Activated naive CD8-positive, alpha-beta T cell treated with anti-CD3 and anti-CD28 coated beads, Interleukin-2, amount 10 ng/mL, durations not matched to agents 7 days and 5 days (primary cell): Measurements from ENCODE around the gene KASH5. TPM values are rescaled to one million over a fixed set of nuclear protein-coding genes. Genes with fewer than 3 reads are reported as not detected.

Experiments used
- ATAC-seq: fragments of 150-1000 bp; cut with Tn5 transposase; one replicate; pipeline ENCODE4 v1.10.0; 2021; ENCODE audit warnings: low read depth, moderate library complexity
- POLR2A ChIA-PET: fragments of 350-600 bp; sonication (Branson Sonifier 250); formaldehyde crosslinking; loops from one replicate; lab custom pipeline; 2021; ENCODE audit warnings: antibody characterized with exemption; lab: Charles Lee
- DNase-seq: peaks from one replicate; pipeline ENCODE4 v3.0.0; 2021
- H3K27ac Mint-ChIP-seq: one replicate; pipeline ENCODE4 v1.8.0; 2022; ENCODE audit warnings: mild to moderate bottlenecking, mixed read lengths
- H3K27me3 Mint-ChIP-seq: one replicate; pipeline ENCODE4 v1.8.0; 2022; ENCODE audit warnings: mild to moderate bottlenecking, moderate library complexity, mixed read lengths
- H3K36me3 Mint-ChIP-seq: one replicate; pipeline ENCODE4 v1.8.0; 2021; ENCODE audit warnings: mild to moderate bottlenecking, mixed read lengths
- H3K4me1 Mint-ChIP-seq: one replicate; pipeline ENCODE4 v1.8.0; 2021; ENCODE audit warnings: mixed read lengths
- H3K4me3 Mint-ChIP-seq: one replicate; pipeline ENCODE4 v1.8.0; 2022; ENCODE audit warnings: mild to moderate bottlenecking, moderate library complexity, mixed read lengths
- H3K9me3 Mint-ChIP-seq: one replicate; pipeline ENCODE4 v1.8.0; 2021; ENCODE audit warnings: mixed read lengths
- total RNA-seq, 2 experiments: library from RNA; stranded (reverse); gene quantifications; one replicate each; pipeline ENCODE4 v1.2.3, GENCODE V29; 2021

Gene KASH5
- total RNA-seq, 2 experiments from 2014 or later, result not detected

DNA sequence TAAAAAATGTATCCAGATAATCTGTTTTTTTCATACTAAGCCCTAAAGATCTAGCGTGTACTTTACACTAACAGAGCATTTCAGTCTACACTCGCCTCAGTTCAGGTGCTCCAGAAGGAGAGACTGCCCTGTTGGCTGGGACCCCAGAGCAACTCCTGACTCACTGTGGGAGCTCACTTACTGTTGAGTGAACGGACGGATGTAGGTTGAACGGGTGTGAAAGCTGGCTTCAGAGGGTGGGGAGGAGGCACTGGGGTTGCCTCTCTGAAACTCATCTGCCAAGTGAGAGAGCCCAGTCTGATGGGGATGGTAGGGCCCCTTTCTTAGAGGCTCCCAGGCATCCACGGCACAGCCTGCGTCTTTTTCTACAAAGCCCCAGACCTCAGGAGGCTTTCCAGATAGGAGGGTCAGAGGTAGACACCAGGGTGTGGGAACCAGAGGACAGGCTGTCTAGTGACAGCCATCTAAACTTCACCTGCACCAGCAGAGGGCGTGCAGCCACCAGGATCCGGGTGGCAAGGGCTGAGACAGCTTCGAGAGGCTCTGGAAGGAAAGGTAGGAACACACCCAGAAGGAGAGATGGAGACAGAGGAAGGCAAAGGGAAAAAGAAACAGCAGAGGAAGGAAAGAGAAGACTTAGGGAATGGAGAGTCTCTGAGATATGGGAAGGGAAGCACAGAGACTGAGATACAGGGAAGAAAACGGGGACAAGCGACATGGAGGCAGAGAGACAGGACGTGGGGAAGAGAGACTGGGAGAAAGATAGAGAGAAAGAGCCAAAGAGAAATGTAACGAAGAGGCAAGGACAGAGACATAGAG lies 3.7 kb downstream of the KASH5 start:
- POLR2A ChIA-PET, result interaction anchor here (0.7 to 2.7 kb wide), 9 partner anchors 34 to 82 kb away, joined by 3 to 15 read pairs (median 3); partner anchors contain the start of genes ALDH16A1, FLT3LG, GFY and PIH1D1
- Mint-ChIP-seq H3K4me1 (peaks cover 14% of the 10 kb centered on the region), H3K27me3 (peaks cover 21% of the 10 kb centered on the region), H3K9me3 (no peaks in the 10 kb centered on the region), H3K36me3 (no peaks in the 10 kb centered on the region), H3K4me3 (peak overlapping the region; percentile 2), H3K27ac (peak overlapping the region; percentile 14)
- ATAC-seq (peak; percentile 85), DNase-seq (peak; percentile 84)

DNA sequence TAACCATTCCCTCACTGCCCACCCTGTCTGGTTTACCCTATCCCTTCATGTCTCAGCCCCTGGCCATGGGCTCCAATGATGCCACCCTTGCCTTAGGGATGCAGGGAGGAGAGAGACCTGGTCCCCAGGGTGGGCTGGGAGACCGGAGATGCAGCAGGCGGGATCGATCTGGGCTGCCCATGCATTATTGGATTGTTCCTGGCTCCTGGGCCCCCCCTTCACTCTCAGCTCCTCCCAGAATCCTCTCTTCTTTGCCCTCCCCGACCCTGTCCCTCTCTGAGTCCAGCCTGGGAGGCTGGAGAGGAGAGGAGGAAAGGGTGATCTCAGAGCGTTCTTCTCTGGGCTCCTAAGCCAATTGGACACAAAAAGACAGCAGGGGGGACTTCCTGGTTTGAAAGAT lies 5.8 kb downstream of the KASH5 start:
- H3K27ac Mint-ChIP-seq, result no peak overlapping the region
- H3K4me3 Mint-ChIP-seq, result no peak overlapping the region
- H3K9me3 Mint-ChIP-seq, result no peaks in the 10 kb centered on the region
- POLR2A ChIA-PET, result no interaction called here
- no peaks in the 10 kb centered on the region for H3K36me3 Mint-ChIP-seq
- H3K4me1 Mint-ChIP-seq, result peaks cover 12% of the 10 kb centered on the region
- ATAC-seq (no peak), DNase-seq (no peak)
- H3K27me3 Mint-ChIP-seq, result peaks cover 24% of the 10 kb centered on the region

DNA sequence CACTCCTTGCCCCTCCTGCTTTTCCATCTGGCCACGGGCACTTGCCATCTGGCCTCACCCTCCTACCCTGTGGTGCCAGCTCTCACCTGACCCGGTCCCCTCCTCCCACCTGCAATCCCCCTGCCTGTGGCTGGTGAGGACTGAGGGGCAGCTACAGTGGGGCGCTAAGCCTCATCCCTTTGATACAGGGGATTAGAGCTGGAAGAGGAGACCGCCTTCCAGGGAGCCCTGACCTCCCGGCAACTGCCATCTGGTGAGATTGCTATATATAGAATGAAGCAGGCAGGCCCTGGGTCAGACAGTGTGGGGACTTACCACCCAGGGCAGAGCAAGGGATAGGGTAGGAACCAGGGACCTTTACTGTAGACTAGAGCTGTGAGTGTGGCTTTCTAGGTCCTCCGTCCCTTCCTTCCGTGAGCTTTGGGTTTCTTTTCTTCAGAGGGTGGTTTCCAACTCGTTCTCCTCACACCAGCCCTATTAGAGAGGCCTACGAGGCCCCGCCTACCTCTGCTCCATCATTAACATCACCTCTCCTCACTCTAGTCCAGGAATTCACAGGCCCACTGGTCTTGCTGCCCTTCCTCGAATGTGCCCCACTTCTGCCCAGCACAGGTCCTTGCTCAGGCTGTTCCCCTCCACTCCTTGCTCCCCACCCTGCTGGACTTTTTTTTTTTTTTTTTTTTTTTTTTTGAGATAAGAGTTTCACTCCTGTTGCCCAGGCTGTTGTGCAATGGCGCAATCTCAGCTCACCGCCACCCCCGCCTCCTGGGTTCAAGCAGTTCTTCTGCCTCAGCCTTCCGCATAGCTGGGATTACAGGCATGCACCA lies 7.7 kb downstream of the KASH5 start:
- no peaks in the 10 kb centered on the region for H3K9me3 Mint-ChIP-seq
- H3K27ac Mint-ChIP-seq, result no peak overlapping the region
- H3K36me3 Mint-ChIP-seq, result no peaks in the 10 kb centered on the region
- no peak for DNase-seq
- POLR2A ChIA-PET, result interaction anchor here (0.6 to 1.2 kb wide), 2 partner anchors 10 to 53 kb away, joined by 3 read pairs; no protein-coding TSS in a partner anchor
- H3K4me3 Mint-ChIP-seq, result no peak overlapping the region
- H3K4me1 Mint-ChIP-seq, result peaks cover 12% of the 10 kb centered on the region
- ATAC-seq, result no peak
- H3K27me3 Mint-ChIP-seq, result peaks cover 18% of the 10 kb centered on the region

DNA sequence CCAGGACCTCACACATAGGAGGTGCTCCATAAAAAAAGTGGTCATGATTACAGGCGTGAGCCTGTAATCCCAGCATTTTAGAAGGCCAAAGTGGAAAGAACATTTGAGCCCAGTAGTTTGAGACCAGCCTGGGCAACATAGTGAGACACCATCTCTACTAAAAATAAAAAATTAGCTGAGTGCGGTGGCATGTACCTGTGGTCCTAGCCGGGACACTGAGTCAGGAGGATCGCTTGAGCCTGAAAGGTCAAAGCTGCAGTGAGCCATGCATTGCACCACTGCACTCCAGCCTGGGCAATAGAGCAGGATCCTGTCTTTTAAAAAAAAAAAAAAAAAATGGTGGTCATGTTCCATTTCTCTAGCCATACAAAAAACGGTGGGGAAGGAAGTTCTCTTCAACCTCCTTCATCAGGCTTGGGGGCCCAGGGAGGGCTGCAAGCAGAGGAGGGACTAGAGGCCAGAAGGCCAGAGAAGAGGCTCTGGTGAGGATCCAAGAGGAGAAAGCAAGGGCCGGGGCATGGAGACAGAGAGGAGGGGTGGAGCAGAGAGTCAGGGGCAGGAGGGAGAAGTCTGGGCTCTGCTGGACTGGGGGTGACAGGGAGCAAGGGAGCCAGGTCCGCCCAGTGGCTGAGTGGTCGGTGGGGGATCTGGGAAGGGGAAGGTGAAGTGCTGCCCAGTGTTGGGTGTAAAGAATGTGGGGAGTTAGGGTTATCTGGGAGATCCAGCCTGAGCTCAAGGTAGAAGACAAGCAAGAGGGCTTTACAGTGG lies 8.9 kb downstream of the KASH5 start:
- peaks cover 17% of the 10 kb centered on the region for H3K27me3 Mint-ChIP-seq
- no peaks in the 10 kb centered on the region for H3K36me3 Mint-ChIP-seq
- H3K4me1 Mint-ChIP-seq, result peaks cover 9% of the 10 kb centered on the region
- H3K9me3 Mint-ChIP-seq, result no peaks in the 10 kb centered on the region
- H3K4me3 Mint-ChIP-seq, result no peak overlapping the region
- POLR2A ChIA-PET, result interaction anchor here (0.6 kb wide), 1 partner anchor 266 kb away, joined by 5 read pairs; no protein-coding TSS in a partner anchor
- ATAC-seq, result no peak
- no peak for DNase-seq
- H3K27ac Mint-ChIP-seq, result no peak overlapping the region

DNA sequence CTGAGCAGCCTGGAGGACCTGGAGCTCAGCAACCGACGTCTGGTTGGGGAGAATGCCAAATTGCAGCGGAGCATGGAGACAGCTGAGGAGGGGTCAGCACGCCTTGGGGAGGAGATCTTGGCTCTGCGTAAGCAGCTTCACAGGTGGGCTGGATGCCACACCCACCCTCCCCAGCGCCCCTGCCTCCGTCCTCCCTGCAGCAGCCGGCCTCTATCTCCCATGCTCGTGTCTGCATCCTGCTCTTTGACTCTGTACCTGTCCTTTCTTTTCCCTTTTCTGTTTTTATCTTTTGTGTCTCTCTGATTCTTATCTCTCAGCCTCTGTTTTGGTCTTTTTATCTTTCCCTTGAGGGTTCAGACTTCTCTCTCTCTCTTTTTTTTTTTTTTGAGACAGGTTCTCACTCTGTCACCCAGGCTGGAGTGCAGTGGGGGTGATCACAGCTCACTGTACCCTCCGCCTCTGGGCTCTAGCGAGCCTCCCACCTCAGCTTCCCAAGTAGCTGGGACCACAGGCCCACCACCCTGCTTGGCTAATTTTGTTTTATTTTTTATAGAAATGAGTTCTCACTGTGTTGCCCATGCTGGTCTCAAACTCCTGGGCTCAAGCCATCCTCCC lies 10.1 kb downstream of the KASH5 start:
- Mint-ChIP-seq H3K4me3 (no peak overlapping the region), H3K27me3 (peaks cover 9% of the 10 kb centered on the region), H3K4me1 (peaks cover 6% of the 10 kb centered on the region), H3K27ac (no peak overlapping the region), H3K36me3 (no peaks in the 10 kb centered on the region), H3K9me3 (no peaks in the 10 kb centered on the region)
- ATAC-seq (no peak), DNase-seq (no peak)
- POLR2A ChIA-PET, result no interaction called here

DNA sequence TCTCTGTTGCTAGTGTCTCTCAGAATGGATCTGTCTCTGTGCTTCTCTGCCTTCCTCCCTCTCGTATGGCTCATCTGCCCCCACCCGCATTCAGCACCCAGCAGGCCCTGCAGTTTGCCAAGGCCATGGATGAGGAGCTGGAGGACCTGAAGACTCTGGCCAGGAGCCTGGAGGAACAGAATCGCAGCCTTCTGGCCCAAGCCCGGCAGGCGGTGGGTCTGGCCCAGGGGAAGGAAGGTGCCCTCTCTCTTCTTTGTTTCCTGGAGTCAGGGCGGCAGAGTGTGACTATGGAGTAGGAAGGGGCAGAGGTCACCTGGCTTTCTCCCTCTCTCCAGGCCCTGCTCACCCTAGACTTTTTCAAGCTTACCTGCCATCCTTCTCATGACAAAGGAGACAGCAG lies 10.9 kb downstream of the KASH5 start:
- POLR2A ChIA-PET, result no interaction called here
- DNase-seq, result no peak
- H3K4me1 Mint-ChIP-seq, result peaks cover 6% of the 10 kb centered on the region

DNA sequence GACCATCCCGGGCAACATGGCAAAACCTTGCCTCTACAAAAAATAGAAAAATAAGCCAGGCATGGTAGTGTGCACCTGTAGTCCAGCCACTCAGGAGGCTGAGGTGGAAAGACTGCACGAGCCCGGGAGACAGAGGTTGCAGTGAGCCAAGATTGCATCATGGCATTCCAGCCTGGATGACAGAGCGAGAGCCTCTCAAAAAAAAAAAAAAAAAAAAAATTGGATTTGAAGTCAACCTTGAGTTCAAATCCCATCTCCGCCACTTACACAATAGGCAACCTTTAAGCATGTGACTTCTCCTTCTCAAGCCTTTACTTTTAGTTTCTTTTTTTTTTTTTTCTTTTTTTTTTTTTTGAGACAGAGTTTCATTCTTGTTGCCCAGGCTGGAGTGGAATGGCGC lies 12.0 kb downstream of the KASH5 start:
- Mint-ChIP-seq H3K27ac (no peak overlapping the region), H3K4me3 (no peak overlapping the region), H3K27me3 (peaks cover 11% of the 10 kb centered on the region), H3K4me1 (peaks cover 6% of the 10 kb centered on the region), H3K36me3 (no peaks in the 10 kb centered on the region), H3K9me3 (no peaks in the 10 kb centered on the region)
- no peak for DNase-seq
- ATAC-seq, result no peak
- POLR2A ChIA-PET, result no interaction called here

More for the DNA sequence above, 10.9 kb downstream of the KASH5 start:
- no peak overlapping the region for H3K27ac Mint-ChIP-seq
- no peak overlapping the region for H3K4me3 Mint-ChIP-seq
- H3K27me3 Mint-ChIP-seq, result peaks cover 10% of the 10 kb centered on the region
- H3K9me3 Mint-ChIP-seq, result no peaks in the 10 kb centered on the region
- ATAC-seq, result no peak
- H3K36me3 Mint-ChIP-seq, result no peaks in the 10 kb centered on the region

DNA sequence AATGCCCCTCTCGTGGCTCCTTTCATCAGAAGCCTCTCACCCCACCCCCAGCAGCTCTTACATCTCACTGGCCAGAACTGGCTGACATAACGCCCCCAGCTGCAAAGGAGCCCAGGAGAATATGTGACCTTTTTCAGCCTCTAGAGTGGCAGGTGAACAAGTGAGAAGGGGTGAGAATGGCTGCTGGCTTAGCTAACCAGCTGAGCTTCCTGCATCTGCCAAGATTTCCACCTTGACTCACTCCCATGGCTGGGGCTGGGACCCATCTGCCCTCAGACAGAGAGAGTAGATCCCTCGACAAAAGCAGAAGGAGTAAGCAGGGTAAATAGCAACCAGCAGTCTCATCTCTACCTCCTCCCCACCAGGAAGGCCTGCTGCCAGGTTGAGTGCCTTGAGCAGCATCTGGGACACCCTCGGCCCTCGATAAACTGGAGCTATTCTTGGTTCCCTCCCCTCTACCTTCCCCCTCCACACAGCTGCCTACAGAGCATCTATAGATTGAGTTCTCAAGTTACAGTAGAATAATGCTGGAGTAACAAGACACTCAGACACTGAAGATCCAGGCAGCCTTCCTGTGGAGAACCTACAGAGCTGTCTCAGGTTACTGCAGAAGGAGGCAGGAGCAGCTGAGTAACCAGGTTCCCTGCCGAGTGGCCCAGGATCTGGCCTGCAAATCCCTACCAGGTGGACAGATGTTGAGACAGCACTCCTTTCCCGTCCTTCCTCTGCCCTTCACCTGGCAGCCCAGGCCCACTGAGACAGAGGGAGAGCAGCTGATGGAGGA lies 15.5 kb downstream of the KASH5 start:
- Mint-ChIP-seq H3K4me3 (no peak overlapping the region), H3K4me1 (peaks cover 16% of the 10 kb centered on the region), H3K9me3 (no peaks in the 10 kb centered on the region), H3K27ac (no peak overlapping the region), H3K36me3 (no peaks in the 10 kb centered on the region), H3K27me3 (peaks cover 6% of the 10 kb centered on the region)
- ATAC-seq (no peak), DNase-seq (no peak)
- POLR2A ChIA-PET, result interaction anchor here (0.6 to 0.9 kb wide), 2 partner anchors 50 to 91 kb away, joined by 3 read pairs; partner anchors contain the start of gene ALDH16A1

DNA sequence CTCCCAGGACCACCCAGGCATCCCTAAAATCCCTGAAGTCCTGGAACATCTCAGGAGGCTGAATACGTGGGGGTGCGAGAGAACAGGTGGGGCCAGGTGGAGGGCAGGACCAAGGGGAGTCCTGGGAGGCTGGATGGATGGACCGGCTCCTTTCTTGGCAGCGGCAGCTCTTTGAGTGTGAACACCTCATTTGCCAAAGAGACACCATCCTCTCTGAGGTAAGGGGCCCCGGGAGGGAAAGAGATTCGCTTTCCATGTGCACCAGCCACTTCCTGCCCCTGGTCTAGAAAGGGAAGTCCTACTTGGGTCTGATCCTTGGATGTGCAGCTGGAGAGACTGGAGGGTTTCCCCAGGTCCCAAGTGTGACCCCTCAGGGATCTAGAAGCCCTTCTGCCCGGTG lies 19.0 kb downstream of the KASH5 start:
- Mint-ChIP-seq H3K27ac (no peak overlapping the region), H3K9me3 (no peaks in the 10 kb centered on the region), H3K36me3 (no peaks in the 10 kb centered on the region), H3K4me1 (peaks cover 42% of the 10 kb centered on the region), H3K27me3 (peaks cover 6% of the 10 kb centered on the region), H3K4me3 (no peak overlapping the region)
- DNase-seq (no peak), ATAC-seq (no peak)
- POLR2A ChIA-PET, result interaction anchor here (0.5 kb wide), 1 partner anchor 403 kb away, joined by 3 read pairs; no protein-coding TSS in a partner anchor

DNA sequence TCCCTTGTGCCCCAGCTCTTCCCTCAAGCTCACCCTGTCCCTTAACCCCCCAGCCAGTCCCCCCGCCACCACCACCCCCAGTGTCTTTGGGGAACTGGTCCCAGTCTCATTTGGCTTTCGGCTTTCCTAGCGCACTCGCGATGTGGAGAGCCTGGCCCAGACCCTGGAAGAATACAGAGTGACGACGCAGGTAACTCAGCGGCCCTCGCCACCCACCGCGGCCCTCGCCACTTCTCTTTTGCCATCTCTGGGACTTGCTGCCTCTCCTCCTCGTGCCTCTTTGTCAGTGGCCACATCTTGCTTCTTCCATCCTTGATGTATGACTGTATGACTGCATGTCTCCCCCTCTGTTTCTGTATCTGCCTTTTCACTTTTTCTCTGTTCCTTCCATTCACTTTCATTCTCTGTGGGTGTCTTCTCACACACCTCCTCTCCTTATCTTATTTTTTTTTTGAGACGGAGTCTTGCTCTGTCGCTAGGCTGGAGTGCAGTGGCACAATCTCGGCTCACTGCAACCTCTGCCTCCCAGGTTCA lies 19.5 kb downstream of the KASH5 start:
- Mint-ChIP-seq H3K9me3 (no peaks in the 10 kb centered on the region), H3K27ac (no peak overlapping the region), H3K4me3 (no peak overlapping the region), H3K27me3 (peaks cover 6% of the 10 kb centered on the region), H3K4me1 (peaks cover 43% of the 10 kb centered on the region), H3K36me3 (no peaks in the 10 kb centered on the region)
- POLR2A ChIA-PET, result interaction anchor here (0.9 kb wide), 1 partner anchor 62 kb away, joined by 3 read pairs; no protein-coding TSS in a partner anchor
- no peak for ATAC-seq
- DNase-seq, result no peak

DNA sequence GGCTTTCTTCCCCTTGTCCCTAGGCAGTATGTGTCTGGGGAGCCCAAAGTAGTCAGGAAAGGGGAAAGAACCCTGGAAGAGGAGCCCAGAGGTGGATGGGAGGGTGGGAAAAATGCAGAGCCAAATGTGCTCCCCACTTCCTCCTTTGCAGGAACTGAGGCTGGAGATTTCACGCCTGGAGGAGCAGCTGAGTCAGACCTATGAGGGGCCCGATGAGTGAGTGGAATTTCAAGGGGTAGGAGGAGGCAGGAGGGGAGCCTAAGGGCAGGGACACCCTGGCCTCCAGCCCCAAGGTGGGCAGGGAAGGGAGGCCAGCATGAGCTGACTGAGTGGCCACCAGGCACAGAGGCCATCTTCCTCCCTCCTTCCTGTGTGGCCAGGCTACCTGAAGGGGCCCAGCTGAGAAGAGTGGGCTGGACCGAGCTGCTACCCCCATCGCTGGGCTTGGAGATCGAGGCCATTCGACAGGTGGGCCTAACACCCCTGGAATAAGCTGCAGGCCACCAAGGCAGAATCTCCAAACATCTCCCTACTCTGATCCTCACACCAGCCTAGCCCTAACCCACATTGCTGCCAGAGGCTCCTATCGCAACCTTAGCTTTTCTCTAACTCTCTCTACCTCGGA lies 20.9 kb downstream of the KASH5 start:
- POLR2A ChIA-PET, result interaction anchor here (0.6 to 3.2 kb wide), 4 partner anchors 17 to 75 kb away, joined by 3 to 16 read pairs (median 3); partner anchors contain the start of genes ALDH16A1 and GFY
- Mint-ChIP-seq H3K36me3 (no peaks in the 10 kb centered on the region), H3K9me3 (no peaks in the 10 kb centered on the region), H3K27me3 (peaks cover 5% of the 10 kb centered on the region), H3K4me3 (peak overlapping the region; percentile 77), H3K4me1 (peaks cover 43% of the 10 kb centered on the region), H3K27ac (peak overlapping the region; percentile 88)
- DNase-seq, result no peak
- no peak for ATAC-seq
